Forelimb muscle (tissue), 1 donor: Measurements from ENCODE around the gene AKAP6. TPM values are rescaled to one million over a fixed set of nuclear protein-coding genes. Genes with fewer than 3 reads are reported as not detected.

Experiments used
- DNase-seq: peaks from one replicate; pipeline ENCODE4 v3.0.0-alpha.2; 2013; ENCODE audit warnings: low read depth
- polyA plus RNA-seq: library from polyadenylated mRNA; unstranded; fragments of 120-200 nt; gene quantifications from one replicate; pipeline ENCODE4 v1.2.1, GENCODE V29; 2013; ENCODE audit not compliant: insufficient read length

AKAP6 gene
- polyA plus RNA-seq, 1 donor: 64.6 TPM

GRCh38 chr14:32476532-32476931 is 147.4 kb downstream of the AKAP6 start:
- no peak for DNase-seq

- no peak for DNase-seq
Observed at GRCh38 chr14:32477396-32477795, 148.3 kb downstream of the AKAP6 start.

GRCh38 chr14:32478050-32478449 is 149.0 kb downstream of the AKAP6 start:
- DNase-seq: no peak

GRCh38 chr14:32480337-32480736 is 151.2 kb downstream of the AKAP6 start:
- DNase-seq: no peak

- DNase-seq: no peak
Observed at GRCh38 chr14:32481707-32482106, 152.6 kb downstream of the AKAP6 start.

GRCh38 chr14:32491416-32492016 is 162.4 kb downstream of the AKAP6 start:
- no peak for DNase-seq

GRCh38 chr14:32492457-32492856 is 163.4 kb downstream of the AKAP6 start:
- no peak for DNase-seq

GRCh38 chr14:32494609-32495434 is 165.7 kb downstream of the AKAP6 start:
- DNase-seq: no peak

GRCh38 chr14:32495435-32495734 is 166.3 kb downstream of the AKAP6 start:
- DNase-seq: no peak

GRCh38 chr14:32497248-32497647 is 168.2 kb downstream of the AKAP6 start:
- DNase-seq: no peak

GRCh38 chr14:32507029-32507984 is 178.2 kb downstream of the AKAP6 start:
- DNase-seq: no peak

- DNase-seq: no peak
Observed at GRCh38 chr14:32508281-32508680, 179.2 kb downstream of the AKAP6 start.

- DNase-seq: no peak
Observed at GRCh38 chr14:32509632-32510187, 180.6 kb downstream of the AKAP6 start.

- no peak for DNase-seq
Observed at GRCh38 chr14:32510815-32511214, 181.7 kb downstream of the AKAP6 start.

- DNase-seq: no peak
Observed at GRCh38 chr14:32512348-32512747, 183.2 kb downstream of the AKAP6 start.

- no peak for DNase-seq
Observed at GRCh38 chr14:32512813-32513212, 183.7 kb downstream of the AKAP6 start.

- DNase-seq: no peak
Observed at GRCh38 chr14:32513571-32514009, 184.5 kb downstream of the AKAP6 start.

GRCh38 chr14:32514236-32514635 is 185.1 kb downstream of the AKAP6 start:
- no peak for DNase-seq

GRCh38 chr14:32514681-32515080 is 185.6 kb downstream of the AKAP6 start:
- no peak for DNase-seq

GRCh38 chr14:32524609-32525375 is 195.7 kb downstream of the AKAP6 start:
- no peak for DNase-seq

- no peak for DNase-seq
Observed at GRCh38 chr14:32525591-32525990, 196.5 kb downstream of the AKAP6 start.
